Endometrium (tissue), 2 donors: ENCODE data around the gene PATJ.
"Not testable (repeated sequence)": the region's sequence is repeated elsewhere in the genome, so short reads cannot be mapped to it uniquely, and the experiment has no call there.

Experiments used
- FAIRE-seq: peaks from 2 replicates; lab custom pipeline; 2012; peaks lifted over from hg19 to GRCh38; lab: Jason Lieb, UNC
- donor health status: control.
- donor health status: control.

Gene PATJ

DNA sequence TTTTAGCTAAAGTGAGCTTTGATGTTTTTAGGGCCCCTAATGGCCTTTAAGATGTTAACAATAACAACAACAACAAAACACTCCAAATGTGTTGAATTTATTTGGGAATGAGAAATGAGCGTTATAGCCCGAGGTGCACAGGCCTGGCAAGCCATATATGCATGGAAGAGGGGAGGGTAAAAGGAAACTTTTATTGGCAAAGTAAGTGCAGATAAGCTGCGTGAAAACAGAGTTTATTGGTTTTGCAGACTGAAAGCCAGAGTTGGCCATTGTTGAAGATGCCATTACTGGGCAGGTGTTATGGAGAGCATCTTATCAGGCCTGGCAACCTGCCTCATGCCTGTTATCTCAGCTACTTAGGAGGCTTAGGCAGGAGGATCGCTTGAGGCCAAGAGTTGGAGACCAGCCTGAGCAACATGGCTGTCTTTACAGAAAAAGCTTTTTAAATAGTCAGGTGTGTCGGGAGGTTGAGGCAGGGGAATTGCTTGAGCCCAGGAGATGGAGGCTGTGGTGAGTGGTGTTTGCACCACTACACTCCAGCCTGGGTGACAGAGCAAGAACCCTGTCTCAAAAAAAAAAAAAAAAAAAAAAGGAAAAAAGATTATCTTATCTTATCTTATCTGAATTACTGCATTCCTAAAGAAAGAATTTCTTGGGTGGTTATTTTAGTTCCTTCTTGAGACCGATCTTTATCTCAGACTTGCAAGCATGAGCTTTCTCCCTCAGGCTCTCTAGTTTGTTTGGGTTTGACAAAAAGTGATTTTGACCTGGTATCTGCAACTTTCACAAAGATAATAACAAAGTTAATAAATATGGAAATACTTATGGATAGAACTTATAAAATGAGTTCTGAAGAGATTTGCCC is 1.7 kb downstream of the PATJ start:
- no peak for FAIRE-seq

DNA sequence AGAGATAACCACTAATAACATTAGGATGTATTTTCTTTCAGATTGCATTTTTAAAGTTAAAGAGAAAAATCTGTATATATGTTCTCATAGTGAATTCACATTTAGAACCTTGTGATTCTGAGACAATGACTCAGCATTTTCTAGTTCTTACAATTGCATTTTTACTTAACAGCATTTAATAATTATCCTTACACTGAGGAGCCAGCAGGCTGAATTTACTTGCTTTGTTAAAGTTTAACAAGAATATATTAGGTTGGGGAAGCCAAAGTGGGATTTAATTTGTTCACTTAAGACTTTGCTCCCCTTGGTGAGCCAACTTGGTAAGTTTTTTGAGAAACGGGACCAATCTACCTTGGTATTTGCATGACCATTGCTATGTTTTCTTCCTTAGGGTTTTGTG is 4.5 kb downstream of the PATJ start:
- FAIRE-seq: no peak

DNA sequence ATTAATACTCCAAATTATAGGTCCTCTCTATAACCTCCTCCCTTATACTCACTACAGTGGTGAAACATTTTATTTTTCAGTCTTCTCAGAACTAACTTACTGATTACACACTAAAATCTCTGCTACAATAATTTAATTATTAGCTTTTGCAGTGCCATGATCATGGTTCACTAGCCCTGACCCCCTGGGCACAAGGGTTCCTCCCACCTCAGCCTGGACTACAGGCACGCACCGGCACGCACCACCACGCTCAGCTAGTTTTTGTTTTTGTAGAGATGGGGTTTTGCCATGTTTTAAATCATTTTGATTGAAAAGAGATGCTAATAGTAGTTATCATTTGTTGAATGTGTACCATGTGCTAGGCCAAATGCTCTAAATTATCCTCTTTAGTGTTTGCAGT is 6.3 kb downstream of the PATJ start:
- no peak for FAIRE-seq

GRCh38 chr1:61749574-61749973 is 7.3 kb downstream of the PATJ start:
- no peak for FAIRE-seq

DNA sequence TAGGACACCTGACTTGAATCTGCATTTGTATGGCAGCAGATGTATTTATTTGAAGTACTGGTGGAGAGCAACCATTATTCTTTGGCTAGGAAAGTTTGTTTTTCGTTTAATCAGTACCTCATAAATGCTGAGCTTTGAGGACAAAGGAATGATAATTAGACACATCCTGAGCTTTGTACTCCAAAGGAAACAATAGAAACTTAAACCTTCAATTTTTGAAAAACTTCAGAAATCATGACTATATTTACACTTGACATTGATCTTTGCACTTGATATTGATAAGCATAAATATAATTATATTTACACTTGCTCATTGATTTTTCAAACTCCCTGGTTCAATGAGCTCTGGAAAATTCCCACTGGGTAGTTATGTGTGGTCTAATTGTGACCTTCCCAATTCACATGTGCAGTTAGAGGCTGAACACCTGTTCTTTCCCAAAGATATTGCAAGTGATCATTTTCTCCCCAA is 10.7 kb downstream of the PATJ start:
- FAIRE-seq: no peak

- FAIRE-seq: no peak
Measured at GRCh38 chr1:61753998-61754508, 11.8 kb downstream of the PATJ start.

GRCh38 chr1:61754545-61754944 is 12.3 kb downstream of the PATJ start:
- FAIRE-seq: no peak

- no peak for FAIRE-seq
Measured at GRCh38 chr1:61756773-61757172, 14.5 kb downstream of the PATJ start.

- FAIRE-seq: no peak
Measured at GRCh38 chr1:61757950-61758349, 15.7 kb downstream of the PATJ start.

DNA sequence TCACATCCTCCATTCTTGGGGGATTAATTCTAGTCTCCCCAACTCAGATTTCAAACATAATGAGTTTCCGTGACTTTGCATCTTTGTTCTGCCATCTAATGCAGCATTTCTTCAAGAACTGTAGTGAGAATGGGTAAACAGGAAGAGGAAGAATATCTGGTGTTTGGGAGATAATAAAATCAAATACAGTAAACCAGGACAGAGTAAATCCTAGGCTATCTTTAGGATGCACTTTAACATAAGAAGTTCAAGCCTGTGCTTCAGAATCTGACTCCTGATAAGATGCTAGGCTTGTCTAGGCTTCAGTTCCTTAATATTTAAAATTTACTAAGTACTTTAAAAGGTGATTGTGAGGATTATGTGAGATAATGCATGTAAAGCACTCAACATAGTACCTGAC is 27.9 kb downstream of the PATJ start:
- FAIRE-seq: no peak

DNA sequence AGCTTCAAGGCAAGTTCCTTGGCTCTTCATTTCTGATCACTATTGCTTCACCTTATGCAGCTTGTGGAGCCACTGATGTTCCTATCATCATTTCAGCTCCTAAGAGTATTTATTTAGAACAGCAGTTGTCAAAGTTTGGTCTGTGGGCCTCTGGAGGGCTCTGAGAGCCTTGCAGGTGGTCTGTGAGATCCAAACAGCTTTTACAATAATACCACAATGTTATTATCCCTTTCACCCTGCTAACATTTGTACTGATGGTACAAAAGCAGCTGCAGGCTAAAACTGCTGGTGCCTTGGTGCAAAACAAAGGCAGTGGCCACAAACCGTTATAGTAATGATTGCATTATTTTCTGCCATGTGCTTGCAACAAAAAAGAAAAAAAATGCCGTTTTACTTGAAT is 33.8 kb downstream of the PATJ start:
- FAIRE-seq: no peak

DNA sequence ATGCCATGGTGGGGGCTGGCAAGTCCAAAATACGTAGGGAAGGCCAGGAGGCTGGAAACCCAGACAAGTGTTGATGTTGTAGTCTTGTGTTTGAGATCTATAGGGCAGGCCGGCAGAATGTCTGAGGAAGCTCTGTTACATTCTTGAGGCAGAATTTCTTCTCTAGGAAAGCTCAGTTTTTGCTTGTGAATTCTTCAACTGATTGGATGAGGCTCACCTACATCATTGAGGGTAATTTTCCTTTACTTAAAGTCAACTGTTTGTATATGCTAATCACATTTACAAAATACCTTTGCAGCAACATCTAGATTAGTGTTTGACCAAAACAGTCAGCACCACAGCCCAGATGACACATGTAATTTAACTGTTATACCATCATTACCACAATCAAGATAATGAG is 37.0 kb downstream of the PATJ start:
- FAIRE-seq: no peak

- FAIRE-seq: no peak
Measured at GRCh38 chr1:61781151-61781550, 38.9 kb downstream of the PATJ start.

GRCh38 chr1:61782771-61783170 is 40.5 kb downstream of the PATJ start:
- FAIRE-seq: no peak

DNA sequence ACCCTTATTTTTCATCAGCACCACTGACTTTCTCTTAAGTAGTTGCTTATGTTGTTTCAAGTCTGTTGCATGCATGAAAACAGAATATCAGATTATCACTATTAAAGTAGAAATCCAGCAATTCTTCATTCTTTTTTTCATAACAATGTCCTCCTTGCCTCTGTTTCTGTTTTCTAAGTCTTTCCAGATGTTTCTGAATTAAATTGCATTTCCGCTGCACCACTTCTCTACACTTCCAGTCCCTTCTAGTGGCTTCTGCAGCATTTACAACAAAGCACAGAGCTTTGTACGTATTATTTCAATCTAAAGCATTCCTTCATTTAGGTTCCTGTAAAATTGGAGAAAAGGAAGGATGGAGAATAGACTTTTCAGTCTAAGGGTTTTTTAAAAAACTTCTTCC is 42.4 kb downstream of the PATJ start:
- no peak for FAIRE-seq

GRCh38 chr1:61790837-61791236 is 48.6 kb downstream of the PATJ start:
- no peak for FAIRE-seq

DNA sequence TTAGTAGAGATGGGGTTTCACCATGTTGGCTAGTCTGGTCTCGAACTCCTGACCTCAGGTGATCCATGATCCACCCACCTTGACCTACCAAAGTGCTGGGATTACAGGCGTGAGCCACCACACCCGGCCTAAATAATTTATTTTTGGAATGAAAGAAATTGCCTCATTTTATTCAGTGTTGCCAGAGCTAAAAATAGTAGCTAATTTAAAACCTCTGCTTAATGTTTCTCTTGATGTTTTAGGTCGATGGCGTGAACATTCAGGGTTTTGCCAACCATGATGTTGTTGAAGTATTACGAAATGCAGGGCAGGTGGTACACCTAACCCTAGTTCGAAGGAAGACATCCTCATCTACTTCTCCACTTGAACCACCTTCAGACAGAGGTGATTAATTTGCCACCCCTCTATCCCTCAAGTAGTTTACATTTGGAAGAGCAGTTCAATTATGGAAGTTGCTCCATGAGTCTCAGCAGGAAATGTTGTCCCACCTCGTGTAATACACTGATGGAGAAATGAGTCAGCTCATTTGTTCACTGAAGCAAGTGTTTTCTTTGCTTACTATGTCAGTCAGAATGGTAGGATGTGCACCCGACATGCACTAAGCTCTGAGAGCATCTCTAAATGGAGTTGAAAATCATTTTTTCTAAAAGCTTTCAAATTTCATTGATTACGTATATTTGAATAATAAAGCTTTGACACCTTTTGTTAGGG is 54.9 kb downstream of the PATJ start:
- FAIRE-seq: no peak

DNA sequence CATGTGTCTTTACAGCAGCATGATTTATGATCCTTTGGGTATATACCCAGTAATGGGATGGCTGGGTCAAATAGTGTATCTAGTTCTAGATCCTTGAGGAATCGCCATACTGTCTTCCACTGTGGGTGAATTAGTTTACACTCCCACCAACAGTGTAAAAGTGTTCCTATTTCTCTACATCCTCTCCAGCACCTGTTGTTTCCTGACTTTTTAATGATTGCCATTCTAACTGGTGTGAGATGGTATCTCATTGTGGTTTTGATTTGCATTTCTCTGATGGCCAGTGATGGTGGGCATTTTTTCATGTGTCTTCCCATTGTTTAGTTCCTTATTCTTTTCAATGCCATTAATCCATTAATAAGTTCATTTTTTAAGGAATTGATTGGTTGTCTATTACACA is 58.8 kb downstream of the PATJ start:
- not testable (repeated sequence) for FAIRE-seq

DNA sequence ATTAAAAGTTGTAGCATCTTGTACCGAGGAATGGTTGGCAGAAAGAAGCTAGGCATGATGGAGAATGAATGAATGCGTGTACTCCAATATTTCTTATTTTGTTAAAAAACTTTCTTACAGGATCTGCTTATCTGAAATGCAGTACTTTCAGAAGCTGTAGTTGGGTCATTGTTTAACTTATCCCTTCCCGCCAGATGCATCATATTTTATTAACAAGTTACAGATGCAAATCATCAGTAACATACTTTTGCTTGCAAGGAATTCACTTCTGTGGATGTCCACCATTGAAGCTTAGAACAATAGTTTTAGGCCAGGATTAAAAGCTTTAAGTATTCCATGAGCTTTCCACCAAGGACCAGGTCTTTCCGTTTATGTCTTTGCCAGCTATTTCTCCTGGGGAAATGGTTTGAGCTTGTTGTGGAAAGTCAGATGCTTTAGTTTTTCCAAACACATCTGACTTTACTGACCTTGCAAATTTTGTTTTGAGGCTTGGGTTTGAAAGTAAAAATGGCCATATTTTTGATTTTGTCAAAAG is 65.4 kb downstream of the PATJ start:
- FAIRE-seq: no peak

- FAIRE-seq: no peak
Measured at GRCh38 chr1:61808321-61808720, 66.0 kb downstream of the PATJ start.

- no peak for FAIRE-seq
Measured at GRCh38 chr1:61808968-61809367, 66.7 kb downstream of the PATJ start.

GRCh38 chr1:61812916-61813315 is 70.6 kb downstream of the PATJ start:
- no peak for FAIRE-seq

DNA sequence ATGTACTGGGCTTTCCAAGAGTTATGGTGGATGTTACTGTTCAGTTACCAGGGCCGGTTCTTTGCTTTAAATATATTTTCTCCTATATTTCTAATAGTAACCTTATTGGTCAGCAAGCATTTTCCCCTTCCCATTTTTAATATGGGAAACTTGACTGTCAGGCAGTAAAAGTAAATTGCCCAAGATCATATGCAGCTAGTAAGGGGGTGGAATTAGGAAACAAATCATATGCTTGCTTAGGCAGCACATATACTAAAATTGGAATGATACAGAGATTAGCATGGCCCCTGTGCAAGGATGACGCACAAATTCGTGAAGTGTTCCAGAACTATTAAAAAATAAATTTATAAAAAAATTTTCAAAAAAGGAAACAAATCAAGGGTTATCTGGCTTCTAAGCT is 73.9 kb downstream of the PATJ start:
- no peak for FAIRE-seq
